Measurements from ENCODE around the gene TCP10L.

- TF ChIP-seq ZNF544 (tag by site-specific recombination; IDR thresholded peaks at IDR 0.05) (no peak), ZNF132 (tag by site-specific recombination; IDR thresholded peaks at IDR 0.05; ENCODE audit: borderline replicate concordance) (no peak), ZBTB7A (tag by site-specific recombination; IDR thresholded peaks at IDR 0.05; ENCODE audit: low read depth) (no peak), ATF2 (tag by site-specific recombination; IDR thresholded peaks at IDR 0.05; ENCODE audit: low read depth) (no peak), ZNF488 (tag by site-specific recombination; IDR thresholded peaks at IDR 0.05) (no peak), PATZ1 (tag by site-specific recombination; IDR thresholded peaks at IDR 0.05) (no peak), ZSCAN18 (tag by site-specific recombination; IDR thresholded peaks at IDR 0.05) (no peak)
- TF ChIP-seq, protein P1, sequence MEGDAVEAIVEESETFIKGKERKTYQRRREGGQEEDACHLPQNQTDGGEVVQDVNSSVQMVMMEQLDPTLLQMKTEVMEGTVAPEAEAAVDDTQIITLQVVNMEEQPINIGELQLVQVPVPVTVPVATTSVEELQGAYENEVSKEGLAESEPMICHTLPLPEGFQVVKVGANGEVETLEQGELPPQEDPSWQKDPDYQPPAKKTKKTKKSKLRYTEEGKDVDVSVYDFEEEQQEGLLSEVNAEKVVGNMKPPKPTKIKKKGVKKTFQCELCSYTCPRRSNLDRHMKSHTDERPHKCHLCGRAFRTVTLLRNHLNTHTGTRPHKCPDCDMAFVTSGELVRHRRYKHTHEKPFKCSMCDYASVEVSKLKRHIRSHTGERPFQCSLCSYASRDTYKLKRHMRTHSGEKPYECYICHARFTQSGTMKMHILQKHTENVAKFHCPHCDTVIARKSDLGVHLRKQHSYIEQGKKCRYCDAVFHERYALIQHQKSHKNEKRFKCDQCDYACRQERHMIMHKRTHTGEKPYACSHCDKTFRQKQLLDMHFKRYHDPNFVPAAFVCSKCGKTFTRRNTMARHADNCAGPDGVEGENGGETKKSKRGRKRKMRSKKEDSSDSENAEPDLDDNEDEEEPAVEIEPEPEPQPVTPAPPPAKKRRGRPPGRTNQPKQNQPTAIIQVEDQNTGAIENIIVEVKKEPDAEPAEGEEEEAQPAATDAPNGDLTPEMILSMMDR (tag by site-specific recombination; IDR thresholded peaks at IDR 0.05), result no peak
- TF ChIP-seq, protein P2, sequence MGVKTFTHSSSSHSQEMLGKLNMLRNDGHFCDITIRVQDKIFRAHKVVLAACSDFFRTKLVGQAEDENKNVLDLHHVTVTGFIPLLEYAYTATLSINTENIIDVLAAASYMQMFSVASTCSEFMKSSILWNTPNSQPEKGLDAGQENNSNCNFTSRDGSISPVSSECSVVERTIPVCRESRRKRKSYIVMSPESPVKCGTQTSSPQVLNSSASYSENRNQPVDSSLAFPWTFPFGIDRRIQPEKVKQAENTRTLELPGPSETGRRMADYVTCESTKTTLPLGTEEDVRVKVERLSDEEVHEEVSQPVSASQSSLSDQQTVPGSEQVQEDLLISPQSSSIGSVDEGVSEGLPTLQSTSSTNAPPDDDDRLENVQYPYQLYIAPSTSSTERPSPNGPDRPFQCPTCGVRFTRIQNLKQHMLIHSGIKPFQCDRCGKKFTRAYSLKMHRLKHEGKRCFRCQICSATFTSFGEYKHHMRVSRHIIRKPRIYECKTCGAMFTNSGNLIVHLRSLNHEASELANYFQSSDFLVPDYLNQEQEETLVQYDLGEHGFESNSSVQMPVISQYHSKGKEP (tag by site-specific recombination; IDR thresholded peaks at IDR 0.05), result no peak
These were observed 41.3 kb downstream of the TCP10L start for GRCh38 chr21:32543975-32544374.
